ENCODE measurements around the gene SH3RF3.

Gene SH3RF3

DNA sequence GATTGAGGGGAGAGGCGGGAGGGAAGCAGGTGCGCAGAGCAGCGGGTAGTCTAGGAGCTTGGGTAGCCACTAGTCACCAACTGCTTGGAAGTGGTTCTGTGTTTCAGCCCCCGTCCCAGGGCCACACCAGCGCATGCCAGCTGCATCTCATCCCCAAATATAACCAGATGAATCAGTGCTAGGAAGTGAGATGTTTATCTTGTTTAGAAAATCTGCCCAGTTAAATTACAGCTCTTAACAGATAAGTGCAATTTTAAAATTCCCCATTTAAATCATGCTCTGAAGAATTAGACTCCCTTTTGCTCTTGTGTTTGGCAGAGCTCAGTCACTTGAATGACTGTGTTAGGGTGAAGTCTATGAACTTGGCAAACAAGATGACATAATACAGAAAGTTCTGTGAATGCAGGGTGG is 291.0 kb downstream of the SH3RF3 start:
- DNase-seq (no peak), ATAC-seq (no peak)

DNA sequence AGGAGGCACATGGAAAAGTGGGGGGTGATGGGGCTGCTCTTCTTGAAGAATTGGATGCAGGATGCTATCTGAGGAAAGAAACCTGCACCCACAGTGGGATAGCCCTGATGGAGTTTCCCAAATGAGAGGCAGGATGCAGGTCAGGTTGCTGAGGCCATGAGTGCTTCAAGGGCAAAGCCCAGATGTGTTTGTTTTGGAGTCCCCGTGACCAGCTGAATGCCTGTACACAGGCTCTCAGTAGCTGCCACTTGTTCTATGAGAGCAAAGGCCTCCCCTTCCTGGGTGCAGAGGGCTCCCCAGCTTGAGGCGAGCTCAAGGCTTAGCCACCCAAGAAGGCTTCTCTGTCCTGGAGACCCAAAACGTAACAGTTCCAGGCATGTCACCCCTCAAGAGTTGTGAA is 292.1 kb downstream of the SH3RF3 start:
- ATAC-seq (no peak), DNase-seq (no peak)

DNA sequence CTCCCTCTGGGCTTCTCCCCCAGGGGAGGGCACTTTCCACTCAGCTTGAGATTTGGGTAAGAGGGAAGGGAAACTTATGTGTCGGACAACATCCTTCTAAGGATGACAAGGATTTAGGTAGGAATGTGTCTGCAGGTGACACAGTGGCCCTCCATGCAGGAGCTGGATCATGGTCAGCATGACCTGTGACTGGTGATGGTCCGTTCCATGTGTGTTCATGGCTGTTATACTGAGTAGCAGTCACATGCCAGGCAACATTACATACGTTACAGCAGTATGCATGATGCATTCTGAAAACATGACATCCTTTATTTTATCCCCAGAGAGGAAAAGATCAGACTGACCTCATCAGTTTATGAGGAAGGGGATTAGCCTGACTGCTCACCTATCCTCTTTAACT is 292.6 kb downstream of the SH3RF3 start:
- DNase-seq: no peak

DNA sequence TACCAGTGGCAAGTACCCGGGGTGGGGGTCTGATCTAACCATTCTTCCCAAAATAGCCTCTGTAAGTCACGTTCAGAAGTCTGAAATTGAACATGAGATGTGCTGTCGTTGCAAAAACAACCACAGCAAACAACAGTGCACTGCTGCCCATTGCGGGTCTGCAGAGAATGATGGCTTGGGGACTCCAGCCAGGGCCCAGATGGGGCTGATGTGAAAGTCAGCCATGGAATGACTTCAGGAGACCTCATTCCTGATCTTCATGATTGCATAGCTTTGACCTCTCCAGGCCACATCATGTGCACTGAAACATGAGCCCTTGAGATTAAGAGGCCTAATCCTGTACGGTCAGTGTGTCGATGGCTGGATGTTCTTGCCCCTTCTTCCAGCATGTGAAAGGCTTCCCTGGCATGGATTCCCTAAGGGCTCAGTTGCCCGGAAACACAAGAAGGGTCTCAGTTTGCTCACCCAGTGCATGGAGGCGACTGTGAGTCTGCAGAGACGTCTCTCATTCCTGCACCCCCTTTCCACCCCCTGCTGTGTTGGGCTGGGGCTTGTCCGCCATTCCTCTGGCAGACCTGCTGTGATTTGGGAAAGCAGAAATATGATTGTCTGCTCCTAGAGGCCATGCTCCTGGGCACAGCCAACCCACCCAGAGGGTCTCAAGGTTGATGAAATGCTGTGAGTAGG is 293.2 kb downstream of the SH3RF3 start:
- ATAC-seq (no peak), DNase-seq (no peak)

More for the DNA sequence above, 292.6 kb downstream of the SH3RF3 start:
- ATAC-seq: no peak

DNA sequence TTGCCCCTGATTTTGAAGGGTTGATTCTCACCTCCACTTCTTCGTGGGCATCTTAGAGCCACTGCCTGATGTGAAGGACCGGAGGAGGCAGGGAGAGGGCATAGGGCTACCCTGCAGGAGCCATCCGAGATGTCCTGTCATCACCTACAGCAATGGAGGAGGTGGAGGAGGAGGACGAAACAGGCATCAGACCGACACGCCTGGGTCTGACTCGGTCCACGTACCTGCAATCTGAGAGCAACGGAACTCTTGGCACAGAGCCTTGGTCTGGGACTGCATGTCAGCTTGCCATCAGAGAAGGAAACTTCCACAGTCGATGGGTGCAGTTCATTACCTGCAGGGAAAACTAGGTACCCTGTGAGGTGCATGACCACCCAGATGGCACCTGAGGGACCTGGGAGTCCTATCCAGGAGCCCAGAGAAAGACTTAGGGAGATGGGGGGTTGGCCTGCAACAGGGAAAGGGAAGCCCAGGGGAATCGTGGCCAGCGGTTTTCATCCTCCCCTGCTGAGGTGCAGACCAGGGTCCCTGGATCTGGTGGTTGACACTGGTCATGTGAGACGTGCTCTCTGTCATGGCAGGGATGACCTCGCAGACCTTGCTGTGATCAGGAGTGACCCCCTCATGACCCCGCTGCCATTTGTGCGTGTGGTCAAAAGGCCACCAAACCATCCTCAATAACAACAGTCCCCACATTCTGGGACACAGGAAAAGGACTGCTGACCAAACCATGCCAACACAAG is 293.9 kb downstream of the SH3RF3 start:
- DNase-seq (no peak), ATAC-seq (no peak)

DNA sequence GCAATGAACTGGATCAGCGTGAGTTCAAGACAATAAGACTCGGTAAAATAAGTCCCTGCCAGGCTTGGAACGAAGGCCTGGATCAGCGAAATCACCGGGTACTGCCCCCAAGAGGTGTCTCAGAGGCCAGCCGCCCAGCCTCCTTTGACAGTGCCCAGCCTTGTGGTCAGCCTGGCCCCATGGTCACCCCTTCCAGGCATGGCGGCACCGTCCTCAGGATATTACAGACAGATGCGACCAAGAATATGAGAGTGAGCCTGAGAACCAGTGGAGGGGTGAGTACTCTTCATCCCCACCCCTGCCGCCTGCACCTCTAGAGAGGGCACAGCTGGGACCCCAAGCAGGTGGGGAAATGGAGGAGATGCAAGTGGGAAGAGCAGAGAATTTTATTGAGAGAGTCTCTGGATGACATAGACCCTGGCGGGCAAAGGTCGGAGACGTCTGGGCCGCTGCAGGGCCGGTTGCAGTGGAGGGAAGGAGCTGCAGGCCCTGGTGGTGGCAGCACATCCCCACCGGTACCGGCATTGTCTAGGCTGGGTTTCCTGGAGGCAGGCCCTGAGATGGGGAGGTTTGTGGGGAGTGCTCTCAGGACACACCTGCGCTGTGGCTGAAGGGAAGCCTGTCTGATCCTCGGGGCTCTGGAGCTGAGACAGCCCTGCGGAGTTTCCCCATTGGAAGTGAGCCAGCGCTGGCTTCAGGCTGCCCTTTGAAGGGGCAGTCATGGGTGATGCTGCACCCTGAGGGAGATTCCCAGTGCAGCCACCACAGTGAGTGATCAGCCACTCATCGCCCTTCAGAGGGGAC is 294.8 kb downstream of the SH3RF3 start:
- DNase-seq (no peak), ATAC-seq (no peak)

DNA sequence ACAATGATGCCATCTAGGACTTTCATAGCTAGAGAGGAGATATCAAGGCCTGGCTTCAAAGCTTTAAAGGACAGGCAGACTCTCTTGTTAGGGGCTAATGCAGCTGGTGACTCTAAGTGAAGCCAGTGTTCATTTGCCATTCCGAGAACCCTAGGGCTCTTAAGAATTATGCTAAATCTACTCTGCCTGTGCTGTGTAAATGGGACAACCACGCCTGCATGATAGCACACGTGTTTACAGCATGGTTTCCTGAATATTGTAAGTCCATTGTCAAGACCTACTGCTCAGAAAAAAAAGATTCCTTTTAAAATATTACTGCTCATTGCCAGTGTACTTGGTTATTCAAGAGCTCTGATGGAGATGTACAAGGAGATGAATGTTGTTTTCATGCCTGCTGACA is 296.4 kb downstream of the SH3RF3 start:
- DNase-seq: no peak
- no peak for ATAC-seq

DNA sequence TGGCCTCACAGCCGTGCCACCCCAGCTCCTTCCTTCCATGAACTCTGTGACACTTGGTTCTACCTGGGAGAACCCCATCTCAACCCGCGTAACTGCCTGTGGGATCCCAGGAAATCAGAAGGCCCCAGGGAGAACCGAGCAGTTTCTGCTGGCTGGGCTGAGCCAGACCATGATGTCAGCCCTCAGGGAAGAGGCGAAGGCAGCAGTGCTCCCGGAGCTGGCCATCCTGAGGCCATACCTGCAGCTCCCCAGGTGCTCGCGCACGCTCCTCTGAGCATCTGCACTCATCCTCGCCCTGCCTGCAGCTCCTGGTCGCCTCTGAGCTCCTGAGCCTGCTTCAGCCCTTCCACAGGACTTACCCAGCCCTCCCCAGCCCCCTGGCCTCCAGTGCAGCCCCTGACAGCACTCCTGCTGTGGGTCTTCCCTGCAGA is 298.7 kb downstream of the SH3RF3 start:
- DNase-seq: no peak
- ATAC-seq: no peak

DNA sequence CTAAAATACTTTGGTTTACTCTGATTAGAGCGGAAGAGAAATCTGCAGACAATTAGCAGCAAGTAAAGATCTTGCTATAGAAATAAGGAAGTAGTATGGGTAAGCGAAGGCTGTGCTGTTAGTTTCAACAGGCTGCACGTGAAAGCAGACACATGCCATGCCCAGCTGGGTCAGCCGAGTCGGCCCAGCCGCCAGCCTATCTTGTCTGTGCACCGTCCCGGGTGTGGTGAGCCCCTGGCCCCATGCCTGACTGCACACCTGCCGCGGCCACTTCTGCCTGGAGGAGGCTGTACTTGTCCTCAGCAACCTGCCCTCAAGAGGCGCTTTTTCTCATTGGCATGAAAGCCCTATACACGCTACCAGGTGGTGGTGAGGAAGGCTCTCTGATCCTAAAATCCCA is 299.3 kb downstream of the SH3RF3 start:
- no peak for ATAC-seq
- DNase-seq: no peak

DNA sequence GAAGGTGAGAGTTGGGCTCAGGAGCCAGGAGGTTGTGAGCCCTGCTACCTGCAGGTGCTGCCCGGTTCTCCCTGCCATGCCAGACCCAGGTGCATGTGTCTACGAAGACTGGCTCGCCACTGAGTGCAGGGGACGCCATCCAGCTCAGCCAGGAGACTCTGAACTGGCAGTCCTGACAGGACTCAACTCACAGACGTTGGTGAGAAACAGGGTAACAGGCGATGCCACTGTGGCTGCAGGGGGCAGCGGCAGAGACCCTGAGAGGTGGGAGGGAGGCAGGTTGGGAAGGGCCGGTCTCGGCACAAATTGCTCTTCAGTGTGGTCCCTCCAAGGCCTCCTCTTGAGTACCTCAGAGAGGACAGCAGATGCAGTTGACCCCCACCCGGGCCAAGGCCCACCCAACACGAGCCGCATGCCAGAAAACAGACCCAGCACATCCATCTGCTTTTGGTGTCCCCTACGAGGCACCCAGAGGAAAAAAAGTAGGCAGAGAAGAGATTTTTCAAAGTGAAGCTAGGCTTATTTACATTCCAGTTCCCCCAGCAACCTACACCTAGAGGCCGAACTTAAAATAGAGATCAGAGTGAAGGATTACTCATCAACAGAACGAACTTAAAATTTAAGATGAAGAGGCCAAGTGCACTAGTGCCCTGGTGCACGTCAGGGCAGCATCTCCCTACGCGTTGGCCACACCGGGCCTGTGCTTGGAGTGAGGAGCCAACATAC is 300.0 kb downstream of the SH3RF3 start:
- DNase-seq (no peak), ATAC-seq (no peak)

DNA sequence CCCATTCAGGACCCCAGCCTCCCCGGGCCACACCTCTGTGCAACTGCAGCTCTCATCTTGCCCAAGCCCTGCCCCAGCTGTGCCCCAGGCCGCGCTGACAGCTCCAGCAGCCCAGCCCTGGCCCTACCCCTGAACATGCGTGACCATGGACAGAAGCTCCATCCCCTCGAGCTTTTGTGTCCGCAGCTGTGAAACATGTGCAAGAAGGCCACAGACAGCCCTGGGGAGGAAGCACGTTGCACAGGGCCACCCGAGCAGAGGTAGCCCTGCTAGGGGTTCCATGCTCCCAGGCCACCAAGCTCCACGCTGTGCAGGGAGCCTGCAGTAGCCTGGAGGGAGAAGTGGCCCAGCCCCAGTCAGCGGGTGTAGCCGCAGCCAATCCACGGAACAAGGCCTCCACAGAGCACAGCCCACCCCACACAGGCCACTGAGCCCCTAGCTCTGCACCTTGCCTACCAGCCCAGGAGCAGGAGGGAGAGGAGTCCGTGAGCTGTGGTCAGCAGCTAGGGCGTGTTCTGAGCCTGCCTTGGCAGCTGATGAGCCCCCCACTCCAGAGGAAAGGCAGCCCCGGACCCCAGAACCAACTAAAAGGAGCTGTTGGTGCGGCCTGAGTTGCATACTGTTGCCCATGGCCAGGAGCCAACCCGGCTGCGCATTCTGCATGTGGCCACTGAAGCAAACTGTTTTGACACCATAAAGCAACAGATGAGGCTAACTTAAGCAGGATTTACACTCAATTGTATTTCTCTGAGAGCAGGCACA is 300.7 kb downstream of the SH3RF3 start:
- ATAC-seq: no peak
- no peak for DNase-seq

DNA sequence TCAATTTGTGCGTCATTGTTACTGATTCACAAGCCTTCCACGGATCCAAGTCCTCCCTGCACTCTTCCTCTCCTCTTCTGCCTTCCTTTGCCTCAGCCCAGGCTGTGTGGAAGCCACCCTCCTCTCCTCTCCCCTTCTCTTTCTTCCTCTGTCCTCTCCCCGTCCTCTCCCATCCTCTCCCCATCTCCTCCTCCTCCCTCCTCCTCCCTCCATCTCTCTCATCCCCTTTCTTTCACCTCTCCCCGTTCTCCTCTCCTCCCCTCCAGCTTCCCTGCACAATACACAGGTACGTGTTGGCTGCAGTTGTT is 301.3 kb downstream of the SH3RF3 start:
- DNase-seq: no peak
- no peak for ATAC-seq

DNA sequence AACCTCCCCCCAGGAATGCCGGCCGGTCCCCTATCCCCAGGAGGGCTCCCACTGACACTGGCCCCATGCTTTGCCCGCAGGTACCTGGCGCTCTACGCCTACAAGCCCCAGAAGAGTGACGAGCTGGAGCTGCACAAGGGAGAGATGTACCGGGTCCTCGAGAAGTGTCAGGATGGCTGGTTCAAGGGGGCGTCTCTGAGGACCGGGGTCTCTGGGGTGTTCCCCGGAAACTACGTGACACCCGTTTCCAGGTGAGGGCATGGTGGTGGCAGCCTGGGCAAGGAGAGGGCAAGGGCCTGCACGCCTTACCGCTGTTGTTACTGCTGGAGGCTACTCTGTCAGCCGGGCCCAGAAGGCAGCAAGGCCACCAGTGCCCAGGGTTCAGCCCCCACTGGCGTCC is 303.4 kb downstream of the SH3RF3 start:
- no peak for DNase-seq
- ATAC-seq: no peak

DNA sequence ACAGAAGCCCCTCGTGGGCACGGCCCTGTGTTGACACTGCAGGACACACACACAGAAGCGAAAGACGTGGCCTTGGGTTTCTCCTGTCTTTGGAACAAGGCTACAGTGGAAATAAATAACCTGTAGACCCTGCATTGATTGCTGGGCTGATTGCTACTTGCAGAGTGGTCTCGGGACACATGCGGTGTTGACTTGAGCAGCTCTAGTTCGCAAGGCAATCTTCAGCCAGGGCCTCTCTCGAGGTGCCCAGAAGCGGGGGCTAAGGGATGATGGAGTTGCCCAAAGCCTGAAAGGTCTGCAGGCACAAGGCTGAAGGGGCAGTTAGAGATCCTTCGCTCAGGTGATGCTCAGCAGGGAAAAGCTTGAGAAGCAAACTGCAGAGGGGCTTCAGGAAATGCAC is 304.5 kb downstream of the SH3RF3 start:
- ATAC-seq (no peak), DNase-seq (no peak)

DNA sequence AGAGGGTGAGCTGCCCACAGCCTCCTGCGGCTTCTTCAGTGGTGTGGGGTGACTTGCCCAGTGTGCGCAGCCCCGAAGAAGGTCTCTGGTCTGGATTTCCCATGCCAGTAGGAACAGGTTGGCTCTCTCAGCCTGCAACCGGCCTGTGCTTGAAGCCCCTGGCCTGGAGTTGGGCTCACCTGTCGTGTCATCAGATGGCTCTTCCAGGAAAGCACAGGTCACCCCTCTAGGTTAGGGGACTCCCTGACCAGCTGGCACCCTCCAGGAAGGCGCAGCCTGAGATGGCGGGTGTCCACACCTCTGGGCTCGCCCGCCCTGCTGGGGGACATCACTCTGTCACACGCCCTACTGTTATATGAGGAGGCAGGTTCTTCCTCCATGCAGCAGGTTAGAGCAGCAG is 304.9 kb downstream of the SH3RF3 start:
- ATAC-seq (no peak), DNase-seq (no peak)

DNA sequence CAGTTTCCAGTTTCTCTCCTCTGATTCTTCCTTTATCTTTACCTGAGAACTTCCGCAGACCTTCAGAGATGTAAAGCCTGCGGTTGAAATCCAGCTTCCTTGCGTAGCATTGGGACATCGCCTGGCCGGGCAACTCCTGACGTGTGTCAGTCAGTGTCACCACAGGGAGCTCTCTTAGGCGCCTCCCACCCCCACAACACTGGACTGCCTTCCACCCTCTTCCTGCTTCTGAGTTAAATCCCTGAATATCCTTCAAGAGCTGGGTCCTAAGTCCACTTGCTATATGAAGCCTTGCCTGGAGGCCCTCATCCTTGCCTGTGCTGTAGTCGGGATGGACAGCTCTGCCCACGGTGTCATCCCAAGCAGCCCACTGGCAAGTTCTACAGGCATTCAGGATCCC is 305.3 kb downstream of the SH3RF3 start:
- ATAC-seq (no peak), DNase-seq (no peak)

DNA sequence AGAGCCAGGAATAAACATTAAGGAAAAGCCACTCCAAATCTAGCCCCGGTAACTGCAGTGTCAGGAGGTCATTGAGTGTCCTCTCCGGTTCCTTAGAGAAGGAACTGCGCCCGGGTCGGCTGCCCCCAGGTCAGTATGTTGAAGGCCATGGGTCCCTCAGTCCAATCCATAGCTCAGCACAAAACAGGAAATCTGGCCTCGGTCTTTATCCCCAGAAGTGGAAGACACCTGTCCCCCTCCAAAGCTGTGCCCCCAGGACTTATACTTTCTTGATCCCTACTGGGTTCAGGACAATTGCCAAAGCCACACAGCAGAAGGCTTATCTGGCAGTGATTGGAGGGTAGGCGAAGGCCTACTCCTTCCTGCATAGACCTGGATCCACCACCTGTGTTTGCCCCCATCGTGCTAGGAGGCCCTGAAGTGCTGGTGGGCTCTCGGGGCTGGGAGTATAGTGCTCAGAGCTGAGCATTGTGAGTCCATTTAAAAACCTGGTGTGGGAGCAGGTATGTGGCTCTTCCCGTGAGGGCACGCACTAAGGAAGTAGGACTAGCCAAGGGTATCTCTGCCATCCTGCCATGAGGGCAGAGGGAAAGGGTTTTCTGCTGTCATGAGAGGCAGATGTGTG is 306.2 kb downstream of the SH3RF3 start:
- DNase-seq: no peak

DNA sequence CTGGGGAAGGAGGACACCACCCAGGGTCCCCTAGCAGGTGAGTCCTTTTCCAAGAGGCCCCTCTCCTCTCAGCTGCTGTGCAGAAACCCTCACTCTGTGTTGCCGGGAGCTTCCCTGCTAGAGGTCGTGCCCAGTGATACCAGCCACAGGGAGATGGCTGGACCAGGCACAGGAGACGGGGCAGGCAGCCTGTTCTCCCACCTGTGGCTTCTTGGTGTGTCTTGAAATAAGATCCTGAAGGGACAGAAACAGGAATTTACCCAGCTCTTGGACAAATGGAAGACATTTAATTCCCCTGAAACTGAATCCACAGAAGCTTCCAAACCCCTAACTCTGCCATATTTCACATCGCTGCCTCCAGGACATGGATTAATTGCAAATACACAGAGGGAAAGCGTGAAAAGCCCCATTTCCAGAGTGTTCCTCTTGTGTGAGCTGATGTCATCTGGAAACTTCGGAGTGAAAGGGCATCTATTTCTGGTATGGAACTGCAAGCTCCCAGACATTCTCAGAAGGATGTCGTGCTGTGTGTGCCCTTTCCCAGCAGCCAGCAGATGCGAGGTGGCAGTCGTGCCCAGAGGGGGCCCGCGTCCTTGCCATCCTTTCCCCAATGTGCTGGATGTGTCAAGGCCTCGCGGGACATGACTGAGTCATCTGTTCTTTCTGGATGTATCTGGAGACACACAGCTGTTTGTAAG is 307.0 kb downstream of the SH3RF3 start:
- no peak for ATAC-seq
- no peak for DNase-seq

More for the DNA sequence above, 306.2 kb downstream of the SH3RF3 start:
- ATAC-seq: no peak

DNA sequence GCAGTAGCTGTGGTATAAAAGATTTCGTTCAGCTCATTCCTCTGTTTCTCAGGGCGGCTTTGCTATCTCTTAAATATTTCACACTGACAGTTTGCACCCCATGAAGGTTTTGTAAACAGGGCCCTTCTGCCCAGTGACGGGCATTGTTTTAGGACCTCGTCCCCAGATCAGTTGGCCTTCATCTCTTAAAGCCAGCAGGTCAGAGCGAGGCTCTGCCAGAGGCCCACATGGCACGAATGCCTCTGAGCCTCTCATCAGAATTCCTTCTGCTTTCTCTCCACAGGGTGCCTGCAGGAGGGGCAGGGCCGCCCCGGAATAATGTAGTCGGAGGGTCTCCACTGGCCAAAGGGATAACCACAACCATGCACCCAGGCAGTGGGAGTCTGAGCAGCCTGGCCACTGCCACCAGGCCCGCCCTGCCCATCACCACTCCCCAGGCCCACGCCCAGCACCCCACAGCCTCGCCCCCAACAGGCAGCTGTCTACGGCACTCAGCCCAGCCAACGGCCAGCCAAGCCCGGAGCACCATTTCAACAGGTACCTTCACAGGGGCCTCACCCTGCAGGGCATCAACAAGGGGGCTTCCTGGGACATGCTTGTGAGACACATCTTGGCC is 307.7 kb downstream of the SH3RF3 start:
- ATAC-seq: no peak
- DNase-seq: no peak

Data from stimulated activated naive CD8-positive, alpha-beta T cell treated with anti-CD3 and anti-CD28 coated beads, Interleukin-15, Interleukin-2, amounts not matched to agents 100 U/mL and 50 U/mL, for 24 hours (primary cell).